H9 (cell line): ENCODE results near the gene TTC9B. TPM values are rescaled to one million over a fixed set of nuclear protein-coding genes. Genes with fewer than 3 reads are reported as not detected.

ENCODE experiments used
- DNase-seq: peaks from one replicate; pipeline ENCODE4 v3.0.0-alpha.2; 2017
- H2AFZ ChIP-seq: one replicate; pipeline ENCODE4 v1.6.1; 2013; ENCODE audit warnings: mild to moderate bottlenecking, low read length, control low read depth, moderate library complexity
- H2AK5ac ChIP-seq: 2 replicates; pipeline ENCODE4 v1.6.1; 2013; ENCODE audit warnings: low read length, control low read depth, mixed read lengths; ENCODE audit not compliant: insufficient read length
- H2BK120ac ChIP-seq: one replicate; pipeline ENCODE4 v1.6.1; 2013; ENCODE audit warnings: low read depth, mild to moderate bottlenecking, low read length, control low read depth, inconsistent platforms; ENCODE audit not compliant: poor library complexity, severe bottlenecking
- H2BK12ac ChIP-seq: 2 replicates; pipeline ENCODE4 v1.6.1; 2013; ENCODE audit warnings: low read length, control low read depth, mixed read lengths, low read depth; ENCODE audit not compliant: insufficient read length
- H2BK15ac ChIP-seq: 2 replicates; pipeline ENCODE4 v1.6.1; 2013; ENCODE audit warnings: low read depth, low read length, control low read depth
- H2BK20ac ChIP-seq: one replicate; pipeline ENCODE4 v1.6.1; 2013; ENCODE audit warnings: low read depth, mild to moderate bottlenecking, low read length, control low read depth, inconsistent platforms; ENCODE audit not compliant: poor library complexity, severe bottlenecking
- H2BK5ac ChIP-seq: 2 replicates; pipeline ENCODE4 v1.6.1; 2013; ENCODE audit warnings: low read length, control low read depth, mixed read lengths; ENCODE audit not compliant: insufficient read length
- H3K14ac ChIP-seq: 2 replicates; pipeline ENCODE4 v1.6.1; 2013; ENCODE audit warnings: low read length, control low read depth; ENCODE audit not compliant: insufficient read depth
- H3K18ac ChIP-seq: 2 replicates; pipeline ENCODE4 v1.6.1; 2013; ENCODE audit warnings: low read depth, mild to moderate bottlenecking, mixed read lengths, low read length, control low read depth; ENCODE audit not compliant: insufficient read length
- H3K23ac ChIP-seq: 2 replicates; pipeline ENCODE4 v1.6.1; 2013; ENCODE audit warnings: low read length, control low read depth, mixed read lengths, low read depth; ENCODE audit not compliant: insufficient read length
- H3K23me2 ChIP-seq: 2 replicates; pipeline ENCODE4 v1.6.1; 2013; ENCODE audit warnings: low read depth, mild to moderate bottlenecking, mixed read lengths, low read length, control low read depth; ENCODE audit not compliant: insufficient read length, poor library complexity, severe bottlenecking
- H3K27ac ChIP-seq: 2 replicates; pipeline ENCODE4 v1.5.1; 2013; ENCODE audit warnings: low read length, control low read depth, mixed read lengths, low read depth; ENCODE audit not compliant: insufficient read length
- H3K27me3 ChIP-seq: 2 replicates; pipeline ENCODE4 v1.6.1; 2013; ENCODE audit warnings: low read length, control low read depth, inconsistent platforms; ENCODE audit not compliant: insufficient read depth
- H3K4ac ChIP-seq: 2 replicates; pipeline ENCODE4 v1.6.1; 2013; ENCODE audit warnings: low read depth, mild to moderate bottlenecking, control low read depth, inconsistent platforms, low read length, moderate library complexity
- H3K4me1 ChIP-seq: 2 replicates; pipeline ENCODE4 v1.6.1; 2013; ENCODE audit warnings: low read length, control low read depth, inconsistent platforms; ENCODE audit not compliant: insufficient read depth
- H3K4me2 ChIP-seq: 2 replicates; pipeline ENCODE4 v1.6.1; 2013; ENCODE audit warnings: low read length, control low read depth, mixed read lengths; ENCODE audit not compliant: insufficient read length, insufficient read depth
- H3K56ac ChIP-seq: 2 replicates; pipeline ENCODE4 v1.6.1; 2013; ENCODE audit warnings: low read depth, mild to moderate bottlenecking, mixed read lengths, low read length, control low read depth; ENCODE audit not compliant: insufficient read length
- H3K79me1 ChIP-seq: 2 replicates; pipeline ENCODE4 v1.6.1; 2013; ENCODE audit warnings: low read depth, mild to moderate bottlenecking, moderate library complexity, low read length, control low read depth, inconsistent platforms; ENCODE audit not compliant: insufficient read depth, poor library complexity, severe bottlenecking
- H3K79me2 ChIP-seq: 2 replicates; pipeline ENCODE4 v1.6.1; 2013; ENCODE audit warnings: low read length, control low read depth, inconsistent platforms; ENCODE audit not compliant: insufficient read depth
- H3K9ac ChIP-seq: 2 replicates; pipeline ENCODE4 v1.6.1; 2013; ENCODE audit warnings: low read length, control low read depth, mixed read lengths; ENCODE audit not compliant: insufficient read length; ENCODE audit errors: extremely low read depth
- H3K9me3 ChIP-seq: one replicate; pipeline ENCODE4 v1.6.1; 2013; ENCODE audit warnings: low read depth, low read length, inconsistent platforms; ENCODE audit not compliant: control insufficient read depth
- H3T11ph ChIP-seq: one replicate; pipeline ENCODE4 v1.6.1; 2013; ENCODE audit warnings: mild to moderate bottlenecking, low read length, control low read depth, inconsistent platforms
- H4K20me1 ChIP-seq: one replicate; pipeline ENCODE4 v1.6.1; 2013; ENCODE audit not compliant: control insufficient read depth, insufficient read length, insufficient read depth
- H4K5ac ChIP-seq: 2 replicates; pipeline ENCODE4 v1.6.1; 2013; ENCODE audit warnings: low read depth, mild to moderate bottlenecking, mixed read lengths, low read length, control low read depth; ENCODE audit not compliant: insufficient read length
- H4K8ac ChIP-seq: replicated peaks from 2 replicates; pipeline ENCODE4 v1.6.1; 2013; ENCODE audit warnings: low read length, control low read depth, mixed read lengths, low read depth; ENCODE audit not compliant: insufficient read length
- H4K91ac ChIP-seq: 2 replicates; pipeline ENCODE4 v1.6.1; 2013; ENCODE audit warnings: low read depth, mild to moderate bottlenecking, moderate library complexity, mixed read lengths, low read length, control low read depth; ENCODE audit not compliant: insufficient read length
- H3K27ac Mint-ChIP-seq, 3 experiments: 2 replicates in 2 of 3; 3 replicates in 1 of 3; pipeline ENCODE4 v1.8.0; 2020 to 2021; ENCODE audit warnings: mixed read lengths in 3 of 3, mild to moderate bottlenecking in 1 of 3, moderate library complexity in 1 of 3
- H3K27me3 Mint-ChIP-seq: 2 replicates; pipeline ENCODE4 v1.8.0; 2021; ENCODE audit warnings: low read depth, mild to moderate bottlenecking, moderate library complexity, mixed read lengths
- H3K36me3 Mint-ChIP-seq, 3 experiments: 2 replicates in 2 of 3; 3 replicates in 1 of 3; pipeline ENCODE4 v1.8.0; 2020 to 2021; ENCODE audit warnings: low read depth in 3 of 3, mixed read lengths in 3 of 3; ENCODE audit not compliant: insufficient read depth in 1 of 3
- H3K4me1 Mint-ChIP-seq, 2 experiments: 2 replicates each; pipeline ENCODE4 v1.8.0; 2020; ENCODE audit warnings: mixed read lengths in 2 of 2
- H3K4me3 Mint-ChIP-seq, 2 experiments: 2 replicates in 1 of 2; 3 replicates in 1 of 2; pipeline ENCODE4 v1.8.0; 2020 to 2021; ENCODE audit warnings: mild to moderate bottlenecking in 2 of 2, mixed read lengths in 2 of 2, moderate library complexity in 1 of 2
- H3K9me3 Mint-ChIP-seq, 2 experiments: 2 replicates in 1 of 2; 3 replicates in 1 of 2; pipeline ENCODE4 v1.8.0; 2020; ENCODE audit warnings: mild to moderate bottlenecking in 2 of 2, mixed read lengths in 2 of 2, moderate library complexity in 1 of 2
- CTCF ChIP-seq: fragments of 200-600 bp; sonication (generic); conservative IDR thresholded peaks from 3 replicates; pipeline ENCODE4 v1.8.0; 2021; ENCODE audit warnings: antibody characterized with exemption, mild to moderate bottlenecking
- WGBS: extraction: QIAGEN DNeasy Blood & Tissue Kit; methylation state at CpG from one replicate; pipeline ENCODE4 v1.1.7; 2013; ENCODE audit warnings: missing lambda C conversion rate, low lambda C conversion rate, mixed read lengths; ENCODE audit not compliant: insufficient read length; ENCODE audit errors: extremely low coverage; 5-methylcytosine and 5-hydroxymethylcytosine counted together
- total RNA-seq: library from RNA; stranded (reverse); gene quantifications from 2 replicates; pipeline ENCODE4 v1.2.1, GENCODE V29; 2021

TTC9B gene
- total RNA-seq, 1 experiment from 2014 or later: 0.15 TPM

- Histone ChIP-seq H3K27me3 (no peaks in the 10 kb centered on the region), H3K79me1 (no peaks in the 10 kb centered on the region), H3K79me2 (no peaks in the 10 kb centered on the region), H4K5ac (no peak overlapping the region), H2BK12ac (no peak overlapping the region), H3K56ac (no peak overlapping the region), H3K4ac (no peak overlapping the region), H4K8ac (no peak overlapping the region), H3K9me3 (no peaks in the 10 kb centered on the region), H2BK120ac (no peak overlapping the region), H3T11ph (no peak overlapping the region), H4K91ac (no peak overlapping the region), H2AK5ac (no peak overlapping the region), H3K27ac (no peak overlapping the region), H3K9ac (no peak overlapping the region), H3K4me2 (no peak overlapping the region), H3K14ac (no peak overlapping the region), H4K20me1 (no peaks in the 10 kb centered on the region), H3K4me1 (no peaks in the 10 kb centered on the region; the same call in 1 of the 2 replicates), H2BK5ac (no peak overlapping the region), H3K18ac (no peak overlapping the region), H2BK20ac (no peak overlapping the region), H2BK15ac (no peak overlapping the region), H3K23ac (no peak overlapping the region), H3K23me2 (no peaks in the 10 kb centered on the region), H2AFZ (no peak overlapping the region)
- no peak overlapping the region for H3K4me3 Mint-ChIP-seq
- TF ChIP-seq CTCF: no peak
- no peak overlapping the region for H3K27ac Mint-ChIP-seq
- H3K9me3 Mint-ChIP-seq: no peaks in the 10 kb centered on the region
- H3K4me1 Mint-ChIP-seq: peaks cover 0 to 2% of the 10 kb centered on the region in 2 experiments; a peak in 1 of 4 replicates
- H3K27me3 Mint-ChIP-seq: no peaks in the 10 kb centered on the region
- no CpG with 5 or more reads among the region's 12 CpGs for WGBS
- peaks cover 7 to 53% (median 48%) of the 10 kb centered on the region in 3 experiments; a peak in 6 of 7 replicates for H3K36me3 Mint-ChIP-seq
- no peak for DNase-seq
Observed at GRCh38 chr19:40239415-40240226, 21.4 kb upstream of the TTC9B start.
